Smooth muscle cell of the pulmonary artery (primary cell): ENCODE results near the gene CLDN16. TPM values are rescaled to one million over a fixed set of nuclear protein-coding genes. Genes with fewer than 3 reads are reported as not detected.

Experiments used
- total RNA-seq: library from RNA; depleted of rRNA; stranded (reverse); fragments of >200 nt; gene quantifications from 2 replicates; pipeline ENCODE4 v1.2.3, GENCODE V29; 2014

CLDN16 gene
- total RNA-seq = under 0.01 and 0.30 TPM in 2 replicates

GRCh38 chr3:190387578-190388213, at the start of gene CLDN16:
CLDN16 (plus strand) TSS chr3:190388163; CDS start chr3:190388330, 167 bp downstream.

GRCh38 chr3:190449801-190450200, 61.8 kb downstream of the CLDN16 start, which contains the start of gene TMEM207:
TMEM207 (minus strand) TSS chr3:190449901; CDS start chr3:190449809, 92 bp downstream.

Other genes starting within 250 kb of the CLDN16 start
- gene CLDN1, start 65.7 kb upstream of the CLDN16 start, total RNA-seq = 0.20 and 4.1 TPM in 2 replicates
- gene TMEM207, start 61.7 kb downstream of the CLDN16 start, total RNA-seq = not detected in 2 replicates
- 42.6 and 54.2 TPM in 2 replicates for gene IL1RAP, start 125.9 kb downstream of the CLDN16 start, total RNA-seq